Umbilical cord (tissue), 2 donors: ENCODE data around the gene AP2A2. TPM values are rescaled to one million over a fixed set of nuclear protein-coding genes. Genes with fewer than 3 reads are reported as not detected.

Source experiments
- DNase-seq: peaks from one replicate; pipeline ENCODE4 v3.0.0-alpha.2; 2015; ENCODE audit warnings: low spot score
- total RNA-seq: library from RNA; depleted of rRNA; stranded (reverse); fragments of >200 nt; gene quantifications from one replicate; pipeline ENCODE4 v1.2.3, GENCODE V29; 2014; ENCODE audit warnings: low replicate concordance; ENCODE audit not compliant: insufficient read depth

The AP2A2 gene
- total RNA-seq, 1 donor from 2014 or later: 24.1 TPM

- no peak for DNase-seq
Measured at GRCh38 chr11:996681-997080, 71.0 kb downstream of the AP2A2 start.

GRCh38 chr11:997907-998306 is 72.2 kb downstream of the AP2A2 start:
- DNase-seq: no peak

- no peak for DNase-seq
Measured at GRCh38 chr11:999009-999408, 73.3 kb downstream of the AP2A2 start.

- peak; percentile 28 for DNase-seq
Measured at GRCh38 chr11:1000357-1001278, 74.9 kb downstream of the AP2A2 start.

GRCh38 chr11:1001617-1002405 is 76.1 kb downstream of the AP2A2 start:
- DNase-seq: no peak

DNA sequence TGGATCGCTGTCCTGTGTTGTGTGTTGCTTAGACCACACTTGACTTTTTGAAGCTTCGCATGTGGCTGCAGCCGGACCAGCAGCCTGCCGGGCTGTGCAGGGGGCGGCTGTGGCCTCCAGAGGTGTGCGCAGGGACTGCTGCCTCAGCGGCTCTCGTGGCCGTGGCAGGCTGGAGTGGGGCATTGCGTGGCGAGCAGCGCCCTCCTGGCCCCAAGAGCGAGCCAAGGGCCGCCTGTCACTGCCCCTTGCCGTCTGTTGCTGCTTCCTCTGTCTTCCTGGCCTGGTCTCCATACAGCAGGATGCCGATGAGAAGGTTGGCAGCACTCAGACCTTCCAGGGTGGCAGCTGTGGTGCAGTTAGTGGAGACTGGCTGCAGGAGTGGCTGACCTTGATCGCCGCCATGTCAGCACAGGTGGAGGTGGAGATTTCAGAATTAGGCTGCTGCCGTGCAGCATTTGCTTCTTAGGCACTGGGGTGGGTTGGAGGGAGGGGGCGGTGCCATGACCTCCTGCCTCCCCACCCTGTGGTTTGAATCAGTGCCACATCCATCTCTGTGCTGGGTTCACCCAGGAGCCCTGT is 76.8 kb downstream of the AP2A2 start:
- DNase-seq: no peak

DNA sequence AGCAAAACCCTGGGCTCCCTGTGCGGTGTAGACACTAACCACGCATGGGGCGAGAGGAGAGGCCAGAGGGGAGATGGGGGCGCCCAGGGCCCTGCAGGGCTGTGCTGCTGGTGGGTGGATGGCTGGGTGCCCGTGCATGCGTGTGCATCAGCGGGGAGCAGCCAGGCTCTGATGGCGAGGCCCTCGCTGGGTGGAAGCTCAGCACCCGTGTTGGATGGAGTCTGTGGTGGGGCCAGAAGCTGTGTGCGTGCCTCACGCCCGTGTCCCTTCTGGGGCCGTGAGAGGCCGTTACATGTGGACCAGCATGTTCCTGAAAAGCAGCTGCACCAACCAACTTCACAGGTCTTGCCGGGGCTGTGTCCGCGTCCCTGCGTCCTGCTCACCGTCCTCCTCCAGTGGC is 77.5 kb downstream of the AP2A2 start:
- no peak for DNase-seq

- DNase-seq: peak; percentile 60
Measured at GRCh38 chr11:1005928-1006327, 80.3 kb downstream of the AP2A2 start.

GRCh38 chr11:1006762-1007161 is 81.1 kb downstream of the AP2A2 start:
- peak; percentile 33 for DNase-seq

DNA sequence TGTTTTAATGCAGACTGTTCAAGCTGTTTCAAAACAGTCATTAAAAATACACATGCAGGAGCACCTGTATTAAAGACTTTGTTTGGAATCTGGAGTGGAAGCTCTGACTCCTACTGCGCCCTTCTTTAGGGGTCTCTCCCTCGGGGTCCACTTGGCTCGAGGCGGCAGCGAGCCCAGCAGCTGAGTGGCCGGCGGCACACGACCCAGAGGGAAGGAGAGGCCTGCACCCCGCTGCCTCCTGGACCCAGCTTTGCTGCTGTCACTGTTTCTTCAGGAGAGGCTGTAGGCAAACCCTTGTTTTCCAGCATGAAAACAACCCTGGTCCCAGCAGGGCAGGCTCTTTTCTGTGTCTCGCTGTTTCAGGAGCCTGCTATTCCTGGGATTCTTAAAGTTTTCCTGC is 81.6 kb downstream of the AP2A2 start:
- no peak for DNase-seq

- DNase-seq: no peak
Measured at GRCh38 chr11:1008001-1008802, 82.5 kb downstream of the AP2A2 start.

- no peak for DNase-seq
Measured at GRCh38 chr11:1008803-1009145, 83.1 kb downstream of the AP2A2 start.

DNA sequence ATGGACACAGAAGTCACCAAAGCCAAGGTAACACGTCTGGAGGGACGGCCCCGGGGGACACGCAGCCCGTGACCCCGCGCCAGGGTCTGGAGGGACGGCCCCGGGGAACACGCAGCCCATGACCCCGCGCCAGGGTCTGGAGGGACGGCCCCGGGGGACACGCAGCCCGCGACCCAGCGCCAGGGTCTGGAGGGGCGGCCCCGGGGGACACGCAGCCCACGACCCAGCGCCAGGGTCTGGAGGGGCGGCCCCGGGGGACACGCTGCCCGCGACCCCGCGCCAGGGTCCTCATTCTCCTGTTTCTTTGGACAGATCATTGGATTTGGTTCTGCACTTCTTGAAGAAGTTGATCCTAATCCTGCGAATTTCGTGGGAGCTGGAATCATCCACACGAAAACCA is 83.7 kb downstream of the AP2A2 start:
- no peak for DNase-seq

DNA sequence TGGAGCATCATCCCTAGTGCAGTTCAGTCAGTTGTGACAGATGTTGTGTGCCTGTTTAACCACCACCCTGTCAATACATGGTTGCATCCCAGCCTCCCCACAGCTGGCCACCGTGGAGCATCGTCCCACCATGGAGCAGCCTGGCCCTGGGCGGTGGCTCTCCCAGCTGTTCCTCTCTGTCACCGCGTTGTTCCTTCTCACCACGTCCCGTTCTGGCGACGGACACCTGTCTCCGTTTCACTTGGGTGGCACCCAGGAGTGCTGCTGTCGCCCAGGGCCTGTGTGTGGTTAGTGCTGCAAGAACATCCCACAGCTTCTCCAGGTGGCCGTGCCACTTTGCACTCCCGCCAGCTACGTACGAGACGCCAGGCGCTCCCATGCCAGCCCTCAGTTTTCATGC is 84.3 kb downstream of the AP2A2 start:
- no peak for DNase-seq

GRCh38 chr11:1010551-1011319 is 85.1 kb downstream of the AP2A2 start:
- DNase-seq: no peak

DNA sequence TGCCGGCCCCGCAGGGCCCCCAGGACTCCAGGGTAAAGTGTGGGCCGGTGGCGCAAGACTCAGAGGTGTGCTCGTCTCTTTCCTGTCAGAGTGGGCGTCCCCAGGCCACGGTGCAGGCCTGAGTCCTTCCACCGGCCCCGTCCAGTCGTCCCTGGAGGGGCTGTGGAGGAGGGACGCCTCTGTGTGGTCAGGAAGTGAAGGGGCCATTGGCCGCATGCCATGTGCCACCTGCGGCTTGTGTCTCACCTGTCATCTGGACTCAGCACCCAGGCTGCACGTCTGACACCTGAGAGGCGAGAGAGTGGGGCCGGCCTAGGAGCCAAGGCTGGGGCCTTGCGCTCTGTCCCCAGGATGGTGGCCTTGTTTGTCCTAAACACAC is 85.6 kb downstream of the AP2A2 start:
- DNase-seq: no peak

- no peak for DNase-seq
Measured at GRCh38 chr11:1012291-1012690, 86.6 kb downstream of the AP2A2 start.

GRCh38 chr11:1012740-1013630 is 87.3 kb downstream of the AP2A2 start:
- DNase-seq: no peak

- DNase-seq: no peak
Measured at GRCh38 chr11:1013631-1013935, 87.9 kb downstream of the AP2A2 start.

DNA sequence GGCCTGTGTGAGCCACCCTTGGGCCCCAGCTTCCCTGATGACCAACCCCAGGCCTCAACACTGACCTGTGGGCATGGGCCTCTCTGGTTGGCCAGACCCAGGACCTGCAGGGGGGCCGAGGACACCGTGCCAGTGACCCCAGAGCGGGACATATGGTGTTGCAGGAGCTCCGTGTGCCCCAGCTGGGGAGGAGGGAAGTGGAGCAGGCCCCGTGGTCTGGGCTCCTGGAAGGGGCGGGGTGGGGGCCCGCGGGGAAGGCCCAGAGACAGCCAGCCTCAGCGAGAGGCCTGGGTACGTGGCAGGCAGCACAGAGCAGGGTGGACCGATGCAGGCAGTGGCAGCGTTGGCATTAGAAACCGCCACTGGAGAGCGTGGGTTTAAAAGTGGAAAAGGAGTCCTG is 88.6 kb downstream of the AP2A2 start:
- no peak for DNase-seq
